Vagina (tissue), 2 donors: ENCODE measurements around the gene GSTM2. TPM values are rescaled to one million over a fixed set of nuclear protein-coding genes. Genes with fewer than 3 reads are reported as not detected.

Experiments
- DNase-seq, 2 donors: peaks; one replicate each; pipeline ENCODE4 v3.0.0-alpha.2; 2017; ENCODE audit errors: extremely low spot score in 2 of 2
- H3K27ac ChIP-seq: fragments of 200-600 bp; sonication (generic); one replicate; pipeline ENCODE4 v1.5.1; 2019
- H3K27me3 ChIP-seq: fragments of 200-600 bp; sonication (generic); one replicate; pipeline ENCODE4 v1.5.1; 2019
- H3K36me3 ChIP-seq, 2 donors: fragments of 200-600 bp; sonication (generic); one replicate each; pipeline ENCODE4 v1.5.1; 2017 to 2019
- H3K4me1 ChIP-seq: fragments of 200-600 bp; sonication (generic); one replicate; pipeline ENCODE4 v1.5.1; 2019
- H3K4me3 ChIP-seq, 2 donors: fragments of 200-600 bp; sonication (generic); 1 replicate in 1 of 2; 2 replicates in 1 of 2; pipeline ENCODE4 v1.5.1; 2016 to 2019
- H3K9me3 ChIP-seq: fragments of 200-600 bp; sonication (generic); one replicate; pipeline ENCODE4 v1.5.1; 2019
- POLR2A ChIP-seq, 2 donors: fragments of 450-650 bp; IDR thresholded peaks; one replicate each; pipeline ENCODE4 v1.6.1; 2017; ENCODE audit warnings: antibody characterized with exemption in 2 of 2, mild to moderate bottlenecking in 2 of 2, moderate library complexity in 2 of 2
- POLR2AphosphoS5 ChIP-seq, 2 donors: sonication (generic); formaldehyde crosslinking; IDR thresholded peaks; one replicate each; pipeline ENCODE4 v1.9.0; 2017; ENCODE audit warnings: antibody characterized with exemption in 2 of 2, mild to moderate bottlenecking in 2 of 2, low read depth in 1 of 2; ENCODE audit not compliant: insufficient read depth in 1 of 2
- intact Hi-C: fragments of 100-400 bp; cut with DNase I; formaldehyde crosslinking; loops from one replicate; pipeline ENCODE4 v1.15.1; 2023
- total RNA-seq: library from RNA; depleted of rRNA; stranded (reverse); fragments of >200 nt; gene quantifications from one replicate; pipeline ENCODE4 v1.2.3, GENCODE V29; 2016
- TF ChIP-seq, protein P1 (sequence below), 3 experiments: fragments of 450-650 bp in 2 of 3; fragments of 200-600 bp in 1 of 3; sonication (generic) in 1 of 3; IDR thresholded peaks; one replicate each; pipeline ENCODE4 v1.5.1; 2017 to 2019; ENCODE audit warnings: antibody characterized with exemption in 3 of 3, mild to moderate bottlenecking in 2 of 3, moderate library complexity in 2 of 3

GSTM2 gene
- total RNA-seq, 1 donor from 2014 or later, result 130 TPM

DNA sequence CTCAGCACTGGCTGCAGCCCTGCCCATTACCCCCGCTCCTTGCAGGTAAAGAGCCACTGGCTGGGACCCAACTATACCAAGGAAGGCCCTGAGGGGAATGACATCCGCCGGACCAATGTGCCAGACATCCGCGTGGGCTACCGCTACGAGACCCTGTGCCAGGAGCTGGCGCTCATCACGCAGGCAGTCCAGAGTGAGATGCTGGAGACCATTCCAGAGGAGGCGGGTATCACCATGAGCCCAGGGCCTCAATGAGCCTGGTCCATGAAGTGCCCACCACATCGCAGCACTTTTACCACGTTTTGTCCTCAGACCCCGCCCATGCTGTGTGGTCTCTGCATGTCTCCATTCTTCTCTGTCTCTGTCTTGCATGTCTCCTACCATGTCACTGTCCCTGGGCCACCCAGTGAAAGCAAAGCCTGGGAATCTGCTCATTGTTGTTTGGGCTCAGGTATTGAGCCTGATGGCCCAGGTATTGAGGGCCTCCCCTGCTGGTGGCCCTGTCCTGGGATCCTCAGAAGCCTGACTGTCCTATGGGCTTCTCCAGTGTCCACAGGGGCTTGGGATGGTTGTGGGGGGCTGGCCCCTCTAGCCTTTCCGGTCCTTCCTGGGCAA, 36.9 kb upstream of the GSTM2 start:
- Histone ChIP-seq H3K27me3 (no peaks in the 10 kb centered on the region), H3K36me3 (peaks cover 0 to 50% of the 10 kb centered on the region in 2 donors), H3K4me3 (no peak overlapping the region), H3K27ac (peak overlapping the region; percentile 80), H3K4me1 (peaks cover 35% of the 10 kb centered on the region), H3K9me3 (no peaks in the 10 kb centered on the region)
- TF ChIP-seq, protein P1, sequence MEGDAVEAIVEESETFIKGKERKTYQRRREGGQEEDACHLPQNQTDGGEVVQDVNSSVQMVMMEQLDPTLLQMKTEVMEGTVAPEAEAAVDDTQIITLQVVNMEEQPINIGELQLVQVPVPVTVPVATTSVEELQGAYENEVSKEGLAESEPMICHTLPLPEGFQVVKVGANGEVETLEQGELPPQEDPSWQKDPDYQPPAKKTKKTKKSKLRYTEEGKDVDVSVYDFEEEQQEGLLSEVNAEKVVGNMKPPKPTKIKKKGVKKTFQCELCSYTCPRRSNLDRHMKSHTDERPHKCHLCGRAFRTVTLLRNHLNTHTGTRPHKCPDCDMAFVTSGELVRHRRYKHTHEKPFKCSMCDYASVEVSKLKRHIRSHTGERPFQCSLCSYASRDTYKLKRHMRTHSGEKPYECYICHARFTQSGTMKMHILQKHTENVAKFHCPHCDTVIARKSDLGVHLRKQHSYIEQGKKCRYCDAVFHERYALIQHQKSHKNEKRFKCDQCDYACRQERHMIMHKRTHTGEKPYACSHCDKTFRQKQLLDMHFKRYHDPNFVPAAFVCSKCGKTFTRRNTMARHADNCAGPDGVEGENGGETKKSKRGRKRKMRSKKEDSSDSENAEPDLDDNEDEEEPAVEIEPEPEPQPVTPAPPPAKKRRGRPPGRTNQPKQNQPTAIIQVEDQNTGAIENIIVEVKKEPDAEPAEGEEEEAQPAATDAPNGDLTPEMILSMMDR (IDR thresholded peaks at IDR 0.05), result no peak
- TF ChIP-seq POLR2AphosphoS5 (IDR thresholded peaks at IDR 0.05; ENCODE audit: insufficient read depth in 1 of 2, low read depth in 1 of 2), result no peak
- no peak for TF ChIP-seq POLR2A (IDR thresholded peaks at IDR 0.05)
- intact Hi-C loops, result loop anchor here (10.0 kb wide), 1 partner anchor 354 kb away; the partner anchor contains the start of gene AHCYL1
- peak; percentile 74 to 94 for DNase-seq

DNA sequence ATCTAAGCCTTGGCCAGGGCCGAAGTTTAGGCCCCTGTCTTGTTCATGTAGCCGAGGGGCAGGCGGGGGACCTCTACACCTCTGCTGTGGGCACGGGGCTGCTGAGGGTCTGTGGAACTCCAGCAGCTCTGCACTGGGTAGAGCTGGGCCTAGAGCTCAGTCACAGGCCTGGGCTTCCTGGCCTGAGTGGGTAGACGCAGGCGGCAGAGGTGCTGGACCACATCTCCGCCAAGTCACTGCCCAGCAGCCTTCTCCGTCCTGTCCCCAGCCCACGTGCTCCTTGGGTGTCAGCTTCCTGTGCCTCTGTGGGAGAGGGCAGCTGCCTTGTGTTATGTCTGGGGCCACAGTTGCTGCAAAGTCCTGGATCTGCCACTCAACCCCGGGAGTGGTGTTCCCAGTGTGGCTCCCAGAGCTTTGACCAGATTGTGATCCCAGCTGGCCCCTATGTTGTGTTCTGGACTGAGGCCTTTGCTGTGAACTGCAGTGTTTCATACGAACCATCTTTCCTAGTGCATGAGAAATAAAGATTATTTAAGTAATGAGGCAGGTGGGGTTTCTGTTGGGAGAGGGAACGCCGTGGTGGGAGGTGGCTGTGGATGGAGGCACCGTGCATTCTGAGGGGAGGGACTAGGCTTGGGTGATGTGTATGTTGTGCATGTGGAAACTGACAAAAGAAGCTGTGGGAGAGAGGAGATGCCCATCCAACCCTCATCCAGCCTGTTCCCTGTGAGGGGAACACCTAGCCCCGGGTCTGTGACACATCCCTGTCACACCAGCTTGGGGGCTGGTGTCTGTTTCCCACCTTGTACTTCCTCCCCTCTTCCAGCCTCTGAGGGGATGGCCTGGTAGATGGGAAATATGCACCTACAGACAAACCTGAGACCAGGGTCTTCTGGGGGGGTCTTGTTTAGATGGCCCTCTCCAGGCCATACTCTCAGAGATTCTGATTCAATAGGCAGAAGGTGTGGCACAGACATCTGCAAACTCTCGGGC, 36.0 kb upstream of the GSTM2 start:
- peak; percentile 81 to 90 for DNase-seq
- H3K4me3 ChIP-seq, result no peak overlapping the region
- no peaks in the 10 kb centered on the region for H3K9me3 ChIP-seq
- H3K4me1 ChIP-seq, result peaks cover 39% of the 10 kb centered on the region
- peaks cover 0 to 42% of the 10 kb centered on the region in 2 donors for H3K36me3 ChIP-seq
- TF ChIP-seq POLR2AphosphoS5 (IDR thresholded peaks at IDR 0.05; ENCODE audit: insufficient read depth in 1 of 2, low read depth in 1 of 2) (no peak), POLR2A (IDR thresholded peaks at IDR 0.05) (no peak)
- TF ChIP-seq, protein P1 (IDR thresholded peaks at IDR 0.05), result no peak
- H3K27ac ChIP-seq, result peak overlapping the region; percentile 80
- no peaks in the 10 kb centered on the region for H3K27me3 ChIP-seq
- intact Hi-C loops, result loop anchor here (10.0 kb wide), 1 partner anchor 353 kb away; the partner anchor contains the start of gene AHCYL1

DNA sequence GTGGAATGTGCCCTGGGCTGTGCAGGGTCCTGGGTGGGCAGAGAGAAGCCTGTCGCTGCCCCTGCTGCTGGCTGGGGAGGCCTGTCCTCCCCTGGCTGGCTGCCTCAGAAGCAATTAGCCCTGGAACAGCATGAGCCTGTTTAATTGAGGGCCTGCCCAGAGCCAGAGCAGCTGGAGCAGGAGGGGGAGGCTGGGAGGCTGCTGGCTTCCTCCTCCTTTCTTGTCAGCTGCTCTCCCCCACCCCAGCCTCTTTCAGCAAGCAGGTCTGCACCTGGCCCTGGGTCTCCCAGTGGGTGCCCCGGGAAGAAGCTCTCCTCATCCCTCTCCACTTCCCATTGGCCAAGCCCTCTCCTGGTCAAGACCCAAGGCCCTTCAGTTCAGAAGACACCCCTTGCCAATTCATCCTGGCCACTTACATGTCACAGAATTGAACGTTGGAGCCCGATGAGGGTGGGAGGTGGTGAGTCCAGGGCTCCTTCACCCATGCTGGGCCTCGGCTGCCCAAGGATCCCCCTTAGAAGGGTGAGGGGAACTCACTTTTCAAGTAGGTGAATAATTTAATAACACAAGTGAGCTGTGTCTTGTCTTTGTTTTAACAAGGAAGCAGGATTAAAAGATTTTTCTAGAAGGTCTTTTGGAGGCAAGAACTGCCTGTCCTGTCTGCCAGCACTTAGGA, 35.0 kb upstream of the GSTM2 start:
- peak; percentile 88 to 92 for DNase-seq
- no peaks in the 10 kb centered on the region for H3K27me3 ChIP-seq
- peaks cover 40% of the 10 kb centered on the region for H3K4me1 ChIP-seq
- H3K36me3 ChIP-seq, result peaks cover 0 to 35% of the 10 kb centered on the region in 2 donors
- no peaks in the 10 kb centered on the region for H3K9me3 ChIP-seq
- intact Hi-C loops, result loop anchor here (10.0 kb wide), 1 partner anchor 352 kb away; the partner anchor contains the start of gene AHCYL1
- H3K4me3 ChIP-seq, result no peak overlapping the region
- H3K27ac ChIP-seq, result peak overlapping the region; percentile 80
- peak in 1 of 2 donors; percentile 80 for TF ChIP-seq POLR2AphosphoS5 (IDR thresholded peaks at IDR 0.05; ENCODE audit: insufficient read depth in 1 of 2, low read depth in 1 of 2)
- TF ChIP-seq POLR2A (IDR thresholded peaks at IDR 0.05), result no peak
- TF ChIP-seq, protein P1 (IDR thresholded peaks at IDR 0.05), result no peak

DNA sequence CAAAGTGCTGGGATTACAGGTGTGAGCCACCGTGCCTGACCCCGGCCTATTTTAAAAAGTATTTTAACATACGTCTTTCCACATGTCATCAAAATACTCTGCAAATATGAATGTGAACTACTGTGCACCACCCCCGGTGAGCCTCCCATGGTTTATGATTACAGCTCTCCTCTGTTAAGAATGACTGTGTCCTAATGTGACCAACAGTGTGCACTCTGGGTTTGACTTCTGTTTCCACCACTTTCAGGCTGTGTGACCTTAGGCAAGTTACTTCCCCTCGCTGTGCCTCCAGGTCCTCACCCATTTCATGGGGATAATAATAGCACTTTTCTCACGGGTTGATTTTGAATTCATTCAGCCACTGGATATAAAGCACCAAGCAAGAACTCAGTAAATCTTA, 33.6 kb upstream of the GSTM2 start:
- peak overlapping the region; percentile 51 for H3K27ac ChIP-seq
- TF ChIP-seq, protein P1 (IDR thresholded peaks at IDR 0.05), result no peak
- TF ChIP-seq POLR2AphosphoS5 (IDR thresholded peaks at IDR 0.05; ENCODE audit: insufficient read depth in 1 of 2, low read depth in 1 of 2) (no peak), POLR2A (IDR thresholded peaks at IDR 0.05) (no peak)
- H3K4me1 ChIP-seq, result peaks cover 40% of the 10 kb centered on the region
- DNase-seq, result peak; percentile 37 to 74
- intact Hi-C loops, result loop anchor here (10.0 kb wide), 1 partner anchor 351 kb away; the partner anchor contains the start of gene AHCYL1
- H3K36me3 ChIP-seq, result peaks cover 0 to 21% of the 10 kb centered on the region in 2 donors
- no peaks in the 10 kb centered on the region for H3K27me3 ChIP-seq
- H3K9me3 ChIP-seq, result no peaks in the 10 kb centered on the region
- H3K4me3 ChIP-seq, result no peak overlapping the region
